ENCODE results near the gene ATP5F1D. TPM values are rescaled to one million over a fixed set of nuclear protein-coding genes. Genes with fewer than 3 reads are reported as not detected.
A peak's percentile ranks its signal among the peaks of the same experiment; 100 is the strongest.

ATP5F1D gene
- total and polyA plus RNA-seq, 2 of the 13 experiments (the other 11 are each of a cell fraction or from before 2014, with no cell fraction given): 39.4 to 78.7 TPM

- TF ChIP-seq MIER3 (CRISPR knock-in tag; IDR thresholded peaks at IDR 0.05; ENCODE audit: borderline replicate concordance): peak; percentile 62; the same call in 1 of the 2 replicates
- peak; percentile 78 for TF ChIP-seq TEAD3 (CRISPR knock-in tag; optimal IDR thresholded peaks at IDR 0.05; ENCODE audit: borderline replicate concordance)
- TF ChIP-seq, protein P1, sequence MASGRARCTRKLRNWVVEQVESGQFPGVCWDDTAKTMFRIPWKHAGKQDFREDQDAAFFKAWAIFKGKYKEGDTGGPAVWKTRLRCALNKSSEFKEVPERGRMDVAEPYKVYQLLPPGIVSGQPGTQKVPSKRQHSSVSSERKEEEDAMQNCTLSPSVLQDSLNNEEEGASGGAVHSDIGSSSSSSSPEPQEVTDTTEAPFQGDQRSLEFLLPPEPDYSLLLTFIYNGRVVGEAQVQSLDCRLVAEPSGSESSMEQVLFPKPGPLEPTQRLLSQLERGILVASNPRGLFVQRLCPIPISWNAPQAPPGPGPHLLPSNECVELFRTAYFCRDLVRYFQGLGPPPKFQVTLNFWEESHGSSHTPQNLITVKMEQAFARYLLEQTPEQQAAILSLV (CRISPR knock-in tag; IDR thresholded peaks at IDR 0.05; ENCODE audit: borderline replicate concordance): peak; percentile 87
- peak; percentile 94; the same call in 1 of the 2 replicates for TF ChIP-seq SPEN (CRISPR knock-in tag; IDR thresholded peaks at IDR 0.05; ENCODE audit: low read depth)
- peak; percentile 68 for TF ChIP-seq ZNF451 (CRISPR knock-in tag; IDR thresholded peaks at IDR 0.05)
- no peak for TF ChIP-seq NONO (IDR thresholded peaks at IDR 0.05)
- TF ChIP-seq NONO (CRISPR knock-in tag; conservative IDR thresholded peaks at IDR 0.05): peak; percentile 94
- TF ChIP-seq, protein P2, sequence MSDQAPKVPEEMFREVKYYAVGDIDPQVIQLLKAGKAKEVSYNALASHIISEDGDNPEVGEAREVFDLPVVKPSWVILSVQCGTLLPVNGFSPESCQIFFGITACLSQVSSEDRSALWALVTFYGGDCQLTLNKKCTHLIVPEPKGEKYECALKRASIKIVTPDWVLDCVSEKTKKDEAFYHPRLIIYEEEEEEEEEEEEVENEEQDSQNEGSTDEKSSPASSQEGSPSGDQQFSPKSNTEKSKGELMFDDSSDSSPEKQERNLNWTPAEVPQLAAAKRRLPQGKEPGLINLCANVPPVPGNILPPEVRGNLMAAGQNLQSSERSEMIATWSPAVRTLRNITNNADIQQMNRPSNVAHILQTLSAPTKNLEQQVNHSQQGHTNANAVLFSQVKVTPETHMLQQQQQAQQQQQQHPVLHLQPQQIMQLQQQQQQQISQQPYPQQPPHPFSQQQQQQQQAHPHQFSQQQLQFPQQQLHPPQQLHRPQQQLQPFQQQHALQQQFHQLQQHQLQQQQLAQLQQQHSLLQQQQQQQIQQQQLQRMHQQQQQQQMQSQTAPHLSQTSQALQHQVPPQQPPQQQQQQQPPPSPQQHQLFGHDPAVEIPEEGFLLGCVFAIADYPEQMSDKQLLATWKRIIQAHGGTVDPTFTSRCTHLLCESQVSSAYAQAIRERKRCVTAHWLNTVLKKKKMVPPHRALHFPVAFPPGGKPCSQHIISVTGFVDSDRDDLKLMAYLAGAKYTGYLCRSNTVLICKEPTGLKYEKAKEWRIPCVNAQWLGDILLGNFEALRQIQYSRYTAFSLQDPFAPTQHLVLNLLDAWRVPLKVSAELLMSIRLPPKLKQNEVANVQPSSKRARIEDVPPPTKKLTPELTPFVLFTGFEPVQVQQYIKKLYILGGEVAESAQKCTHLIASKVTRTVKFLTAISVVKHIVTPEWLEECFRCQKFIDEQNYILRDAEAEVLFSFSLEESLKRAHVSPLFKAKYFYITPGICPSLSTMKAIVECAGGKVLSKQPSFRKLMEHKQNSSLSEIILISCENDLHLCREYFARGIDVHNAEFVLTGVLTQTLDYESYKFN (CRISPR knock-in tag; conservative IDR thresholded peaks at IDR 0.05): peak; percentile 99
- TF ChIP-seq, protein P3, sequence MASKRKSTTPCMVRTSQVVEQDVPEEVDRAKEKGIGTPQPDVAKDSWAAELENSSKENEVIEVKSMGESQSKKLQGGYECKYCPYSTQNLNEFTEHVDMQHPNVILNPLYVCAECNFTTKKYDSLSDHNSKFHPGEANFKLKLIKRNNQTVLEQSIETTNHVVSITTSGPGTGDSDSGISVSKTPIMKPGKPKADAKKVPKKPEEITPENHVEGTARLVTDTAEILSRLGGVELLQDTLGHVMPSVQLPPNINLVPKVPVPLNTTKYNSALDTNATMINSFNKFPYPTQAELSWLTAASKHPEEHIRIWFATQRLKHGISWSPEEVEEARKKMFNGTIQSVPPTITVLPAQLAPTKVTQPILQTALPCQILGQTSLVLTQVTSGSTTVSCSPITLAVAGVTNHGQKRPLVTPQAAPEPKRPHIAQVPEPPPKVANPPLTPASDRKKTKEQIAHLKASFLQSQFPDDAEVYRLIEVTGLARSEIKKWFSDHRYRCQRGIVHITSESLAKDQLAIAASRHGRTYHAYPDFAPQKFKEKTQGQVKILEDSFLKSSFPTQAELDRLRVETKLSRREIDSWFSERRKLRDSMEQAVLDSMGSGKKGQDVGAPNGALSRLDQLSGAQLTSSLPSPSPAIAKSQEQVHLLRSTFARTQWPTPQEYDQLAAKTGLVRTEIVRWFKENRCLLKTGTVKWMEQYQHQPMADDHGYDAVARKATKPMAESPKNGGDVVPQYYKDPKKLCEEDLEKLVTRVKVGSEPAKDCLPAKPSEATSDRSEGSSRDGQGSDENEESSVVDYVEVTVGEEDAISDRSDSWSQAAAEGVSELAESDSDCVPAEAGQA (IDR thresholded peaks at IDR 0.05; ENCODE audit: low read depth): peak; percentile 49; the same call in 1 of the 2 replicates
- TF ChIP-seq, protein P3 (CRISPR knock-in tag; IDR thresholded peaks at IDR 0.05; ENCODE audit: borderline replicate concordance): no peak
- TF ChIP-seq NFE2L1 (CRISPR knock-in tag; IDR thresholded peaks at IDR 0.05; ENCODE audit: borderline replicate concordance): no peak
- TF ChIP-seq SIX1 (CRISPR knock-in tag; IDR thresholded peaks at IDR 0.05; ENCODE audit: borderline replicate concordance): peak; percentile 50; the same call in 1 of the 2 replicates
- TF ChIP-seq DRAP1 (CRISPR knock-in tag; IDR thresholded peaks at IDR 0.05): peak; percentile 73; the same call in 1 of the 2 replicates
- TF ChIP-seq ZNF503 (CRISPR knock-in tag; IDR thresholded peaks at IDR 0.05): peak; percentile 83
These were observed 3.3 kb downstream of the ATP5F1D start (continued) for GRCh38 chr19:1244693-1245451.

Data from HepG2 (cell line).